Gastroesophageal sphincter (tissue), 4 donors: Measurements from ENCODE around the gene MACC1. TPM values are rescaled to one million over a fixed set of nuclear protein-coding genes. Genes with fewer than 3 reads are reported as not detected.

ENCODE experiments used
- ATAC-seq: fragments of 150-250 bp; one replicate; pipeline ENCODE4 v1.9.1; 2016; ENCODE audit warnings: mild to moderate bottlenecking, moderate library complexity
- H3K27ac ChIP-seq, 4 donors: fragments of 200-600 bp; sonication (generic) in 3 of 4; 1 replicate in 3 of 4; 2 replicates in 1 of 4; pipeline ENCODE4 v1.5.1; 2016 to 2019
- H3K27me3 ChIP-seq: fragments of 200-600 bp; sonication (generic); one replicate; pipeline ENCODE4 v1.5.1; 2019
- H3K36me3 ChIP-seq, 2 donors: fragments of 200-600 bp; sonication (generic); one replicate each; pipeline ENCODE4 v1.5.1; 2019; ENCODE audit warnings: control low read depth in 1 of 2
- H3K4me1 ChIP-seq, 3 donors: fragments of 200-600 bp; sonication (generic); 1 replicate in 2 of 3; 2 replicates in 1 of 3; pipeline ENCODE4 v1.5.1; 2016 to 2019; ENCODE audit warnings: control low read depth in 2 of 3
- H3K4me3 ChIP-seq, 2 donors: fragments of 200-600 bp; sonication (generic); one replicate each; pipeline ENCODE4 v1.5.1; 2019; ENCODE audit warnings: mild to moderate bottlenecking in 1 of 2, moderate library complexity in 1 of 2
- H3K9me3 ChIP-seq, 3 donors: fragments of 200-600 bp; sonication (generic); one replicate each; pipeline ENCODE4 v1.5.1; 2017 to 2019; ENCODE audit warnings: control low read depth in 2 of 3
- CTCF ChIP-seq, 4 experiments: fragments of 200-600 bp in 2 of 4; fragments of 450-650 bp in 2 of 4; sonication (generic) in 1 of 4; IDR thresholded peaks; one replicate each; pipeline ENCODE4 v1.5.1; 2017 to 2019; ENCODE audit warnings: antibody characterized with exemption in 4 of 4, mild to moderate bottlenecking in 2 of 4, moderate library complexity in 2 of 4
- EP300 ChIP-seq: sonication (generic); formaldehyde crosslinking; IDR thresholded peaks from one replicate; pipeline ENCODE4 v1.6.1; 2017; ENCODE audit warnings: antibody characterized with exemption, mild to moderate bottlenecking
- POLR2A ChIP-seq, 2 donors: fragments of 450-650 bp; IDR thresholded peaks; one replicate each; pipeline ENCODE4 v1.6.1; 2017; ENCODE audit warnings: antibody characterized with exemption in 2 of 2, mild to moderate bottlenecking in 2 of 2, moderate library complexity in 1 of 2
- POLR2AphosphoS5 ChIP-seq: sonication (generic); formaldehyde crosslinking; IDR thresholded peaks from one replicate; pipeline ENCODE4 v1.6.1; 2017; ENCODE audit warnings: antibody characterized with exemption
- WGBS, 2 donors: methylation state at CpG; one replicate each; pipeline ENCODE4 v1.1.5; 2018; ENCODE audit warnings: low coverage in 1 of 2; 5-methylcytosine and 5-hydroxymethylcytosine counted together
- total RNA-seq, 4 donors: library from RNA; depleted of rRNA; stranded (reverse); fragments of >200 nt; gene quantifications; one replicate each; pipeline ENCODE4 v1.1.0, GENCODE V29; 2016

The MACC1 gene
- total RNA-seq, 4 donors from 2014 or later = under 0.01 to 2.9 (median 0.25) TPM

GRCh38 chr7:20141666-20142065, 75.5 kb downstream of the MACC1 start:
- Histone ChIP-seq H3K27me3 (no peaks in the 10 kb centered on the region), H3K4me3 (no peak overlapping the region), H3K9me3 (no peaks in the 10 kb centered on the region), H3K36me3 (no peaks in the 10 kb centered on the region), H3K27ac (no peak overlapping the region), H3K4me1 (peaks cover 0 to 10% (median 0%) of the 10 kb centered on the region in 3 donors)
- no peak for ATAC-seq
- TF ChIP-seq POLR2AphosphoS5 (no peak), POLR2A (IDR thresholded peaks at IDR 0.05) (no peak), CTCF (IDR thresholded peaks at IDR 0.05) (no peak), EP300 (no peak)
- WGBS, 2 donors = 78 to 86% methylated on average over 3 to 4 of the region's 4 CpGs

GRCh38 chr7:20141002-20141345, 76.2 kb downstream of the MACC1 start:
- WGBS, 2 donors = 78 to 91% methylated on average over 2 of the region's 2 CpGs
- Histone ChIP-seq H3K27me3 (no peaks in the 10 kb centered on the region), H3K27ac (no peak overlapping the region), H3K9me3 (no peaks in the 10 kb centered on the region), H3K4me1 (peaks cover 0 to 3% (median 0%) of the 10 kb centered on the region in 3 donors), H3K4me3 (no peak overlapping the region), H3K36me3 (no peaks in the 10 kb centered on the region)
- TF ChIP-seq CTCF (IDR thresholded peaks at IDR 0.05) (no peak), POLR2A (IDR thresholded peaks at IDR 0.05) (no peak), POLR2AphosphoS5 (no peak), EP300 (no peak)
- no peak for ATAC-seq

GRCh38 chr7:20140291-20141001, 76.7 kb downstream of the MACC1 start:
- Histone ChIP-seq H3K36me3 (no peaks in the 10 kb centered on the region), H3K4me3 (no peak overlapping the region), H3K27me3 (no peaks in the 10 kb centered on the region), H3K27ac (no peak overlapping the region), H3K9me3 (no peaks in the 10 kb centered on the region), H3K4me1 (no peaks in the 10 kb centered on the region)
- ATAC-seq = no peak
- TF ChIP-seq EP300 = no peak
- no peak for TF ChIP-seq CTCF (IDR thresholded peaks at IDR 0.05)
- TF ChIP-seq POLR2AphosphoS5 = no peak
- no peak for TF ChIP-seq POLR2A (IDR thresholded peaks at IDR 0.05)
- 65% methylated on average over 4 of the region's 4 CpGs for WGBS, 2 donors

GRCh38 chr7:20136647-20137046, 80.5 kb downstream of the MACC1 start:
- whole genome bisulfite sequencing, 2 donors = 97 to 100% methylated on average over 2 of the region's 2 CpGs
- no peak overlapping the region for H3K27ac ChIP-seq
- no peaks in the 10 kb centered on the region for H3K36me3 ChIP-seq
- no peaks in the 10 kb centered on the region for H3K9me3 ChIP-seq
- no peaks in the 10 kb centered on the region for H3K4me1 ChIP-seq
- no peak for ATAC-seq
- TF ChIP-seq CTCF (IDR thresholded peaks at IDR 0.05) = no peak
- TF ChIP-seq EP300 = no peak
- TF ChIP-seq POLR2A (IDR thresholded peaks at IDR 0.05) = no peak
- no peak for TF ChIP-seq POLR2AphosphoS5
- H3K4me3 ChIP-seq = no peak overlapping the region
- H3K27me3 ChIP-seq = no peaks in the 10 kb centered on the region

GRCh38 chr7:20133803-20134202, 83.4 kb downstream of the MACC1 start:
- TF ChIP-seq EP300 (no peak), POLR2AphosphoS5 (no peak), POLR2A (IDR thresholded peaks at IDR 0.05) (no peak), CTCF (IDR thresholded peaks at IDR 0.05) (no peak)
- H3K27ac ChIP-seq = no peak overlapping the region
- H3K9me3 ChIP-seq = no peaks in the 10 kb centered on the region
- no peaks in the 10 kb centered on the region for H3K27me3 ChIP-seq
- no peak for ATAC-seq
- no peak overlapping the region for H3K4me3 ChIP-seq
- no peaks in the 10 kb centered on the region for H3K4me1 ChIP-seq
- H3K36me3 ChIP-seq = no peaks in the 10 kb centered on the region
